ENCODE measurements around the gene TIMP1.

DNA sequence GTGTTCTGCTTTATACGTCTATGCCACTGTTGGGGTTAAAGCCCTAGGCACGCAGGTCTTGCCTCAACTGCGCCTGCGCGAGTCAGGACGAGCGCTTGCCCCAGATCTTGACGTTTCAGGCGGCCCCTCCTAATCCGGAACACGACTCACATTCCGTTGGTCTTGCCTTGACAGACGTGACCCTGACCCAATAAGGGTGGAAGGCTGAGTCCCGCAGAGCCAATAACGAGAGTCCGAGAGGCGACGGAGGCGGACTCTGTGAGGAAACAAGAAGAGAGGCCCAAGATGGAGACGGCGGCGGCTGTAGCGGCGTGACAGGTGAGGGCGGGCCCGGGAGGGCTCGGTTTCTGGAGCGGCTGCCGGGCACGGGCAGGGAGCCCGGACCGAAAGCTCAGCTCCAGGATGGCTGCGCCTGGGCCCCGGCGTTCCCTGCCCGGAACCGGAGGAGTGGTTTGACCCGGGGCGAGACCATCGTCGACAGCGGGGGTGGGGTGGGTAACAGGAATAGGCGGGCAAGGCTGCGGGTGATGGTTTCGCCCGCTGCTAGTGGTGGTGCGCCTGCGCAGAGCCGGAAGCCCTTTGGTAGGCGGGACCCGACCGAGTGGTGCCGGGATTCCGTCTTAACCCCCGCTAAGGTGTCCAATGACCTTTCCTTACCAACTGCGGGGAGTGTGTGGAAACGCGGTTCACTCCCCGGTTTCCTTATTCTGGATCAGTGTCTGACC, 21.1 kb upstream of the TIMP1 start, which contains the start of gene ARAF:
- TF ChIP-seq CTCF (conservative IDR thresholded peaks at IDR 0.05) = no peak
- no peak for TF ChIP-seq EZH2 (IDR thresholded peaks at IDR 0.05; ENCODE audit: low read depth)

All from PC-9 (cell line).